ENCODE data around the gene DLG5.

DLG5 gene

DNA sequence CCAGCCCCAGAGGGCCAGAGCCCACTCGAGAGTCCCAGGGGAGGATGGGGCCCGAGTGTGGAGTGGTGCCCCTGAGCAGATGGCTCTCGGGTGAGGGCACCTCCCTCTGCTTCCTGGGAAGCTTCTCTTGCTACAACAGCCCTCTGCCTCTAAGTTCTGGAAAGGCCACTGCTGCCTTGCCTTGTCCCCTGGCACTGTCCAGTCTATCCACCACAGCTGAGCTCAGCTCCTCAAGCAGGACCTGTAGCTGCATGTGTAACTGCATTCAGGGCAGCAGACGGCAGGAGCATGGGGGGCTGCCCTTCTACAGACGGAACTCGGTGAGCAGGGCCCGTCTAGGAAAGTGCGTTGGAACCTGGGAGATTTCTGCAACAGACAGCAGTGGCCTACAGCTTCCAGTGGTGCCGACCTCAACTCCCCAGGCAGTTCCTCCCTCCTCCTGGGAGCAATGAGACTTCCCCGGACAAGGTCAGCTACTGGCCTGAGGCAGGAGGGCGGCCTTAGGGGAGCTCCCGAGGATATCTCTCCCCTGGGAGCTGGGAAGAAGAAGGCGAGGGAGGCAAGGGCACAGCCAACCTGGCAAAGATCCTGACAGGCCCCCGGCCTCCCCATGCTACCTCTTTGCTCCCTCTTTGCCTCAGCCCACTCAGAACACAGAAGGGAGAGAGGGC lies 88.5 kb downstream of the DLG5 start:
- no peaks in the 10 kb centered on the region for H3K36me3 Mint-ChIP-seq
- H3K27me3 Mint-ChIP-seq, result no peaks in the 10 kb centered on the region

DNA sequence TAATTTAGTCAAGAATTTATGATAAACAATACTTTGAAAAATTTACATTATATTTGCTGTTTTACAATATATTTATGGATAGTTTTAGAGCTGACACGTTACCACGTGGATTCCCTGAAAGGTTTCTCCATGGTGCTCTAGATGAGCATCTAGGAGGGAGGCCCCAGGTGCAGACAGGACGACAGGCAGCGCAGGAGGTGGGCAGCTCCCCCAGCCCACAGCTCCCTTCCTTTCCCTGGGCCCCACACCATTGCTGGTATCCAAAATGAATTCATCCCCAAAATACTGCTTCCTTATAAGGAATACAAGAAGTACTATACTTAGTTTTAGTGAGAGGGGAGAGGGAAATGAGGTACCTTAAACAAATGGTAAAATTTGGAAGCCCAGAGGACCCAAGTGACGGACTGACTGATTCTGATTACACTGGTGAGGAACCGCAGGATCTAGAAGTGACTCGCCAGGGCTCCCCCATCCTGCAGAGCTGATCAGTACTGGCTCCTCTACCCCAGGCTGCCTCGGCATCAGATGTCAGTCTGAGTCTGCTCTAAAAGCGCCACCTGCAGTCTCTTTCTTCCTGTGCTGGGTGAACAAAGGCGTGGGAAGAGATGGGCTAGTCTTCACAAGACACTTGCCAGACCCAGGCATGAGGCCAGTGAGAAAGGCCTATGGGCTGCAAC lies 89.2 kb downstream of the DLG5 start:
- Mint-ChIP-seq H3K27ac (no peak overlapping the region), H3K9me3 (no peaks in the 10 kb centered on the region), H3K36me3 (no peaks in the 10 kb centered on the region), H3K4me3 (no peak overlapping the region), H3K27me3 (no peaks in the 10 kb centered on the region), H3K4me1 (peaks cover 12% of the 10 kb centered on the region)

More for the DNA sequence above, 88.5 kb downstream of the DLG5 start:
- Mint-ChIP-seq H3K4me3 (no peak overlapping the region), H3K27ac (no peak overlapping the region), H3K4me1 (peaks cover 12% of the 10 kb centered on the region), H3K9me3 (no peaks in the 10 kb centered on the region)

DNA sequence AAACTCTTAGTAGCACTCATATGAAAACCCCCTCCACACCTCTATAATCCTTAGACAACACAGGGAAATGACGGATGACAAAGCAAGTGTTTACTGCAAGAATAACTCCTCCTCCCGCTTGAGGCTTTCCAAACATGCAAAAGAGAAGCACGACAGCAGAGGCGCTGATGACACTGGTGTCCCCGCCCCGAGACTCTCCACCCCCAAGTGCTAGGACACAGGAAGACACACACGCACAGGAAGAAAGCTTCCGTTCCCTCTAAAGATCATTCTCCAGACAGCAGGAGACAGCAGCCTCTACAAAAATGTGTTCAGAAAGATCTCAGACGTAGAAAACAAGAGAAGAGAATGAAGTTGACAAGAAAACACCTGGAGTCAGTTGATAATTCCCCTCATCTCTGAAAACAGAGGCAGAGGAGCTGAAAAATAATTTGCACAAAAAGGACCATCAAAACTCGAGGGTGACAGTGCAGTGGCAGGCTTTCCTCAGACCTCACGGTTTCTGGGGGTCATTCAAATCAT lies 90.2 kb downstream of the DLG5 start:
- Mint-ChIP-seq H3K4me1 (peaks cover 12% of the 10 kb centered on the region), H3K27me3 (no peaks in the 10 kb centered on the region), H3K9me3 (no peaks in the 10 kb centered on the region), H3K27ac (peak overlapping the region; percentile 83), H3K4me3 (peak overlapping the region; percentile 77), H3K36me3 (no peaks in the 10 kb centered on the region)

DNA sequence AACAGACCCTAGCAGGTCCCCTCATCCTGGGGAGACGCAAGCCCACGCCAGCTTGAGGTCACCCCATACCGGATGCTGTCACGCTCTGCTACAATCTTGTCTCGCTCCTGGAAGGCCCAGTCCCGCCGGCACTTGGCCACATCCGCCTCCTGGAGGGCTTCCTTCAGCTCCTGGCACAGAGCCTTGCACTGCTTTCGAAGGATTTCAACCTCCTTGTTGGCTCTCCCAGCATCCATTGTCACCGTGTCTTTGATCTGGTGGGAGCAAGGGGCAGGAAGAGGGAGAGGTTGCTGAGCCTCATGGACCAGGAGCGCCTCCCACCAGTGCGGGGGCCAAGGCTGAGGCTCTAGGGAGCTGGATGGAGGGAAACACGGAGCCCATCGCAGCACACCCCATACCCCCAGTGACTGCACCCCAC lies 90.9 kb downstream of the DLG5 start:
- Mint-ChIP-seq H3K27me3 (no peaks in the 10 kb centered on the region), H3K4me1 (peaks cover 12% of the 10 kb centered on the region), H3K9me3 (no peaks in the 10 kb centered on the region), H3K36me3 (no peaks in the 10 kb centered on the region), H3K27ac (no peak overlapping the region), H3K4me3 (no peak overlapping the region)

DNA sequence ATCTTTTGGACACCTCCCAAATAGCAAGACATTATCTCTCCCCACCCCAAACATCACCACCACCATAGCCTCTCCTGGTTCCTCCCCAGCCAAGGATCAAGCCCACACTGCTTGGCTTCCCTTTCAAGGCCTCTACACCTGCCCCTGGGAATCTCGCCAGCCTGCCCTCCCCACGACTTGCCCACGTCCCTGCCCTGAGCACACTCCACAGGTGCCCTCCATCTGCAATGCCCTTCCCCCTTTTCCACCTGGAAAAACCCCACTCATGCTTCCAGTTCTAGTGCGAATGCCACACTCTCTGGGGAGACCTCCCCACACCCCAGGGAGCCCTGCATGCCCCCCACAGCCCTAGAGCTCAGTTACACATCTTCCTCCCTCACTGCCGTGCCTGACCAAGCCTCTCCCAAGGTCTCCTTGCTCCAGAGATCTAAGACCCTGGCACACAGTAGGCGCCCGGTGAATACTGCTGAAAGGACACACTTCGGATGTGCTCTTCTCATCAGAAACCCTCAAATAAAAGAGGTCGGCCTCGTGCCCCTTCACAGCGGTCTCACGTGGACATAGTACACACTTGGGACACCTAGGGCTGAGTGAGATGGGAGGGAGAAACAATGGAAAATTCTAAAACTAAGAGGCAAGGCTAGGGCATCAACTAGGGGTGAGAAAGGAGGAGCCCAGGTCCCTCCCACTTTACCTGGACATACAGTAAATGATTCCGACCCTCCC lies 91.4 kb downstream of the DLG5 start:
- peaks cover 12% of the 10 kb centered on the region for H3K4me1 Mint-ChIP-seq
- H3K27me3 Mint-ChIP-seq, result no peaks in the 10 kb centered on the region
- H3K9me3 Mint-ChIP-seq, result no peaks in the 10 kb centered on the region
- no peak overlapping the region for H3K4me3 Mint-ChIP-seq
- H3K36me3 Mint-ChIP-seq, result no peaks in the 10 kb centered on the region
- no peak overlapping the region for H3K27ac Mint-ChIP-seq

DNA sequence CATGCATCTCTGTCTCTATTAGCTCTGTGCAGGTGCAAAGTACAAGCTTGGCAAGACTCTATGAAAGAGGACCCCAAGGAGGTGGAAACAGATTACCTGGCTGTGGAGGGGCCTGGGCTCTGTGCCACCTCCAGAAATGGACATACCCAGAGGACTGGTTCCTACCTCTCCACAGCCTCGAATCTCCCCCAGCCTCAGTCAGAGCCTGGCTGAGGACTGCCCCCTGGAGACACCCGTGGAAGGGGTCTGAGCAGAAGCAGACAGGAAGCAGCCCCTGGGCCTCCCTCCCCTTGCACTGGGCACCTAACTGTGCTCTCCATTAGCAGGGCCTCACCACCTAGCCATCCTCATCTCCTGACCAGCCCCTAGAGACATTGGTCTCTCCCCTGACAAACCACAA lies 92.0 kb downstream of the DLG5 start:
- Mint-ChIP-seq H3K4me1 (peaks cover 12% of the 10 kb centered on the region), H3K4me3 (no peak overlapping the region), H3K27ac (no peak overlapping the region), H3K27me3 (no peaks in the 10 kb centered on the region), H3K36me3 (no peaks in the 10 kb centered on the region), H3K9me3 (no peaks in the 10 kb centered on the region)

DNA sequence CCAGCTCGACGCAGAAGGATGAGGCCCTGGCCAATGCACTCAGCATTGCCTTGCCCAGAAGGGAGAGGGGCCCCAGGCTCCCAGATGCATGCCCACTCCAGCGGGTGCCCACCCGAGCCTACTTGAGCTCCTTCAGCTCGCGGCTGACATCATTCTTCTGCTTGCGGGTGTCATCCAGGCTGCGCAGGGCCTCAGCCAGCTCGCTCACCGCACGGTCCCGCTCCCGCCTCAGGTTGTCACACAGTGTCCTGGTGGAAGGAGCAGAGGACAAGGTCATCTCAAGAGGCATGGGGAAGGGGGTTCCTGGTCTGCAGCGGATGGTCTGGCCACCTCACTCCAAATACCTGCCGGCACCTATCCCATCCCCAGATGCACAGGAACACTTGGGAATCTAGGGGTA lies 92.8 kb downstream of the DLG5 start:
- no peaks in the 10 kb centered on the region for H3K36me3 Mint-ChIP-seq

DNA sequence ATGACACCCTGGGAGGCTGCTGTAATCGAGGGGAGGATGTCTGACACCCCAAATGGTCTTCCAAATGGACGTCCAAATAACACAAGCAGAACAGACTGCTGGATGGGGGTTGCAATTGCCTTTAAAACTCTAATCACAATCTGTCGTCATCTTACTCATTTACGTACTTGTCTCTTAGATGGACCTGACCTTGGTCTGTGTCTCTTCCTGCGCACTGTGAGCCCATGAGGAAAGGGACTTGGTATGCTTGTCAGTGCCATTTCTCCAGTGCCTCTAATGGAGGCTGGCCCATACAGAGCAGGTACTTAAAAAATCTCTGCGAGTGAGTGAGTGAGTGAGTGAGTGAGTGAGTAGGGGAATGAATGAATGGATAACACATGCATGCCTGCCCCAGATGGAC lies 93.3 kb downstream of the DLG5 start:
- Mint-ChIP-seq H3K27me3 (no peaks in the 10 kb centered on the region), H3K27ac (no peak overlapping the region), H3K4me1 (peaks cover 12% of the 10 kb centered on the region), H3K36me3 (no peaks in the 10 kb centered on the region), H3K9me3 (no peaks in the 10 kb centered on the region), H3K4me3 (no peak overlapping the region)

More for the DNA sequence above, 92.8 kb downstream of the DLG5 start:
- Mint-ChIP-seq H3K27ac (no peak overlapping the region), H3K4me3 (no peak overlapping the region), H3K27me3 (no peaks in the 10 kb centered on the region), H3K9me3 (no peaks in the 10 kb centered on the region), H3K4me1 (peaks cover 12% of the 10 kb centered on the region)

DNA sequence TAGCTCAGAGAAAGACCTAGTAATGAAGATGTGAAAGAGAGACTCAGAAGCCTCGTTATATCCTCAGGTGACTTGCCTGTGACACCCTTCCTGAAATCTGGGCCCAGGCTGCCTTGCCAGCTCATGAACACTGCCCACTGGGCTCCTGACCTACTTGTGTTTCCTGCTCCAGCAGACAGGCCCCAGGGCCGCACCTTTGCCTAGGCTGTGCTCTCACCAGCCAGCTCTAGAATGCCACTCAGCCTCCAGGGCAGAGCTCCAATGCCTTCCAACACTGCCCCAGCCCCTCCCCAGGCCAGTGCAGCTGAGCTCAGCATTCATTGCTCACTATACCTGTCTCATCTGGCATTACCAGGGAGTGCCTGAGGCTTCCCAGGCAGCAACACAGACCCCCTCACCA lies 94.3 kb downstream of the DLG5 start:
- H3K9me3 Mint-ChIP-seq, result no peaks in the 10 kb centered on the region
- no peaks in the 10 kb centered on the region for H3K27me3 Mint-ChIP-seq
- peaks cover 8% of the 10 kb centered on the region for H3K4me1 Mint-ChIP-seq
- H3K4me3 Mint-ChIP-seq, result no peak overlapping the region
- H3K36me3 Mint-ChIP-seq, result no peaks in the 10 kb centered on the region
- peak overlapping the region; percentile 20 for H3K27ac Mint-ChIP-seq

DNA sequence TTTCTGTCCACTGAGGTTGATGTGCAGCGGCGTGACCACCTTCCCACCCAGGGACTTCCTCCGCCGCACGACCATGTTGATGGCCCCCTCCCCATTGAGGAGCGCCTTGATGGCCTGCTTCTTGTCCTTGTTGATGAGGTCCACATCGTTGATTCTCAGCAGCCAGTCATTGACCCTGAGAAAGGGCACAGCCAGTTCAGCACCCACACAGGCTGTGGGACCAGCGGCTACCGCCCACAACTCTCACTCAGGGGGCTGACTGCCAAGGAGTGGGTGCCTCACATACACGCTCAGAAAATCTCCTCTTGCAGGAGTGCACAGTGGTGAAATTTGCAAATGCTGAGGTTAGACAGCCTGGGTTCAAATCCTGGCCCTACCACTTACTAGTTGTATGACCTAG lies 97.2 kb downstream of the DLG5 start:
- H3K27me3 Mint-ChIP-seq, result no peaks in the 10 kb centered on the region
- no peaks in the 10 kb centered on the region for H3K4me1 Mint-ChIP-seq
- H3K9me3 Mint-ChIP-seq, result no peaks in the 10 kb centered on the region
- no peak overlapping the region for H3K4me3 Mint-ChIP-seq
- H3K27ac Mint-ChIP-seq, result no peak overlapping the region
- no peaks in the 10 kb centered on the region for H3K36me3 Mint-ChIP-seq

DNA sequence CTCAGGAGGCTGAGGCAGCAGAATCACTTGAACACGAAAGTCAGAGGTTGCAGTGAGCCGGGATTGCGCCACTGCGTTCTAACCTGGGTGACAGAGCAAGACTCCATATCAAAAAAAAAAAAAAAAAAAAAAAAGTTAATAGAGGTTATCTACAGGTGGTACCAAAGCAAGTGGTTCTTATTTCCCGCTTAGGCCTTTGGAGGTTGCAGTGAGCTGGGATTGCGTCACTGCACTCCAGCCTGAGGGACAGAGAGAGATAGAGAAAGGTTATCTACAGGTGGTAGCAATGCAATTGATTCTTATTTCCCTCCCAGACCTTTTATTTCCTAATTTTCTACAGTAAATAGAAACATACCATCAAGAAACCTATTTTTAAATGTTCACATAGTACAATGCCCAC lies 98.2 kb downstream of the DLG5 start:
- Mint-ChIP-seq H3K9me3 (no peaks in the 10 kb centered on the region), H3K4me3 (no peak overlapping the region), H3K36me3 (no peaks in the 10 kb centered on the region), H3K4me1 (no peaks in the 10 kb centered on the region), H3K27ac (no peak overlapping the region), H3K27me3 (no peaks in the 10 kb centered on the region)

DNA sequence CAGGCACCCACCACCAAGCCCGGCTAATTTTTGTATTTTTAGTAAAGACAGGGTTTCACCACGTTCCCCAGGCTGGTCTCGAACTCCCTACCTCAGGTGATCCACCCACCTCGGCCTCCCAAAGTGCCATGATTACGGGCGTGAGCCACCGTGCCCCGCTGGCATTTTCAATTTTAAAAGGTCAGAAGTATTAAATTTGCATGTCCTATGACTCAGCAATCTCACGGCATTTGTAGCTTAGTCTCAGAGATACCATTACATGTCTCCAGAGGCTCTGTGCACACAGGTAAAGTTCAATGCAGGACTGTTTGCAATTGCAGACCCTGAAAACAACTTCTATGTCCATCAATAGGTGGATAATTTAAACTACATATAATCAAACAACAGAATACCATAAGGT lies 99.2 kb downstream of the DLG5 start:
- Mint-ChIP-seq H3K4me3 (no peak overlapping the region), H3K36me3 (no peaks in the 10 kb centered on the region), H3K4me1 (no peaks in the 10 kb centered on the region), H3K9me3 (no peaks in the 10 kb centered on the region), H3K27ac (no peak overlapping the region), H3K27me3 (no peaks in the 10 kb centered on the region)

DNA sequence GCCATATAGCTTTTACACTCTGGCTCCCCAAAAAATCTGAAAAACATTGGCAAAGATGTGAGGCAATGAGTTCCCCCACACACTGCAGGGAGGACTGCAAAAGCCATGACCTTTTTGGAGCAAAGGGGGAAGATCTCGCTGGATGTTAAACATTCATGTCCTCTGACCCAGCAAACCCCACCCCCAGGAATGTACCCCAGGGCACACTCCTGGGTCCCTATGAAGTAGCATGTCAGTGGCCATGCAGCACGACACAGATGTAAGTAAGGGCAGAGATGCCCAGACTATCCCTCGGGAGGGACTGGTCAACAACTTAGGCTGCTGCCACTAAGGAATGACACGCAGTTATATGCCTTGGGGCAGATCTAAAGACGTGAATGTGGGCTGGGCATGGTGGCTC lies 100.6 kb downstream of the DLG5 start:
- no peak overlapping the region for H3K4me3 Mint-ChIP-seq
- H3K27me3 Mint-ChIP-seq, result no peaks in the 10 kb centered on the region
- no peaks in the 10 kb centered on the region for H3K9me3 Mint-ChIP-seq
- no peaks in the 10 kb centered on the region for H3K4me1 Mint-ChIP-seq
- H3K36me3 Mint-ChIP-seq, result no peaks in the 10 kb centered on the region
- no peak overlapping the region for H3K27ac Mint-ChIP-seq

DNA sequence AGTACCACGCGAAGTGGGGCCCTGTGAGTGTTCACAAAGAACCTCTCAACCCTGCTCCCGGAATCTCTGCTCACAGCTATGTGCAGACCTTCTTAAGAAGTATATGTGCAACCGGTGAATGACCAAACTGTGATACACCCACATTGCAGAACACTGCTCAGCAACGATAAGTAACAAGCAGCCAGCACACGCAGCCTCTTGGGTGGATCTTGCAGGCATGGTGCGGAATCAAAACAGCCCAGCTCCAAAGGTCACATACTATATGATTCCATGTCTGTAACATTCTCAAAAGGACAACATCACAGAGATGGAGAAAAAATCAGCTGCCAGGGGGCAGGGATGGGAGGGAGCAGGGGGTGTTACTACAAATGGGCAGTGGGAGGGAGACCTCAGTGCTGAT lies 101.6 kb downstream of the DLG5 start:
- Mint-ChIP-seq H3K36me3 (no peaks in the 10 kb centered on the region), H3K27ac (no peak overlapping the region), H3K9me3 (no peaks in the 10 kb centered on the region), H3K4me3 (no peak overlapping the region), H3K4me1 (no peaks in the 10 kb centered on the region), H3K27me3 (no peaks in the 10 kb centered on the region)

DNA sequence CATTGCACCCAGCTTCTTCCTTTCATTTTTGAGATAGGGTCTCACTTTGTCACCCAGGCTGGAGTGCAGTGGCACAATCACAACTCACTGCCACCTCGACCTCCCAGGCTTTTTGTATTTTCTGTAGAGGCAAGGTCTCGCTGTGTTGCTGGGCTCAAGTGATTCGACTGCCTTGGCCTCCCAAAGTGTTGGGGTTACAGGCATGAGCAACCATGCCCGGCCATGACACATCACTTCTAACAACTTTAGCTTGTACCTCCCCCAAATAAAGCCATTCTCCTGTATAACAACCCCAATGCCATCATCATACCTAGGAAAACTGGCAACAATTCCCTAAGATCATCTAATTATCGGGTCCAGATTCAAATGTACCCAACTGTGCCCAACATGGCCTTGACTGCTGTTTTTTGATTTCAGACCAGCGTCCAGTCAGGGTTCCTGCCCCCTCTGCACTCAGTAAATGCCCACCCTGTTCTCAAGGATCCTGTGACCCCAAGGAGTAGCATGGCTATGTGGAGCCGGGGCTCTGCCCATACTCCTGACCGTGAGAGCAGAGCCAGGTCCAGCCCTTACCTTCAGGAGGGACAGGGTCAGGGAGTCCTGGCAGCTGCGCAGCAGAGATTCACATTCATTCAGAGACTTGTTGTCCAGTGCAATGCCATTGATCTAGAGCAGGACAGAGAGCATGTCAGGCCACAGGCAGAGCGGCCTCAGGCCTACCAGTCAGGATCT lies 102.6 kb downstream of the DLG5 start:
- Mint-ChIP-seq H3K27me3 (no peaks in the 10 kb centered on the region), H3K9me3 (no peaks in the 10 kb centered on the region), H3K4me3 (no peak overlapping the region), H3K27ac (no peak overlapping the region), H3K4me1 (no peaks in the 10 kb centered on the region), H3K36me3 (no peaks in the 10 kb centered on the region)

Data from activated naive CD4-positive, alpha-beta T cell treated with anti-CD3 and anti-CD28 coated beads, Interleukin-2, amount 50 U/mL, for 24 hours (primary cell).